Posterior vena cava (tissue), 2 donors: Measurements from ENCODE around the gene NLK. TPM values are rescaled to one million over a fixed set of nuclear protein-coding genes. Genes with fewer than 3 reads are reported as not detected.
"Not testable (repeated sequence)": the region's sequence is repeated elsewhere in the genome, so short reads cannot be mapped to it uniquely, and the experiment has no call there.

ENCODE experiments used
- DNase-seq: peaks from one replicate; pipeline ENCODE4 v3.0.0-alpha.2; 2020; ENCODE audit warnings: low spot score
- intact Hi-C, 2 donors: fragments of 100-400 bp; cut with DNase I; formaldehyde crosslinking; loops; one replicate each; pipeline versions ENCODE4 v1.14.1 to v1.14.2; 2022 to 2023
- total RNA-seq, 2 donors: library from RNA; stranded (reverse); fragmentation: NEBNext Ultra II Directional; extraction: Animal tissue kit (Norgen Biotek cat#: 25700); gene quantifications; one replicate each; pipeline ENCODE4 v1.2.1, GENCODE V29; 2021
- donor health status: DM: yes; HTN: yes; CAD: no.
- donor health status: DM: yes; HTN: yes; CAD: no.

Gene NLK
- total RNA-seq, 2 donors from 2014 or later = 13.1 to 13.6 TPM

DNA sequence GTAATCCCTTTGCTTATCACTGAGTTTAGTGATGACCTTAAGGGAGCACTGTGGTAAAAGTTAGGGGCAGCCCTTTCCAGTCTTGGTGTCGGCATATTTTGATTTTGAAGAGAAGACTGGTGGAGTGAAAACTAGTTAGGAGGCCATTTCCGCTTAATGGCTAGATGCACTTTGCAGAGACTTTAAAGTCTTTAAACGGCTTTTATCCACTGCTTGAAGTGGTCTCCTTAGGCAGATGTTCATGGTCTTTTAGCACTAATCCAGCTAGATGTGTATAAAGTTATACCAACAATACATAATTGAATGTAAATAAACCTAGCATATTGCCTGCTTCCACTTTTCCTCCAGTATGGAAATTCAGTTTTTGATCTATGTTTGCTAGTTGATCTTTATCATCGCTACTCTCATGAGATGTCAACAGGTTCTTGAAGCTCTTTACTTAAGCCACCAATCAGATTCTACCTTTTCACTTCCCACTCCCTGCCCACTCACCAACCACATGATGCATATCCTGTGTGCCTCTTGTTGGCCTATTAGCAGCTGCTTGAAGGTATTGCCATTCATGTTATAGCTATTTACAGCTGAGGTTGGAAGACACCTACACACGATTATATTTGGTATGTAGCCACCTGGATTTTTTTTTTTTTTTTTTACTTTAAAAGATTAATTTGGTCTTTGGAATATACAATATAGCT lies 132.0 kb downstream of the NLK start:
- intact Hi-C loops = loop anchor here in 1 of 2 donors (10.0 kb wide), 1 partner anchor 280 kb away; the partner anchor contains the start of gene LYRM9
- DNase-seq = no peak

DNA sequence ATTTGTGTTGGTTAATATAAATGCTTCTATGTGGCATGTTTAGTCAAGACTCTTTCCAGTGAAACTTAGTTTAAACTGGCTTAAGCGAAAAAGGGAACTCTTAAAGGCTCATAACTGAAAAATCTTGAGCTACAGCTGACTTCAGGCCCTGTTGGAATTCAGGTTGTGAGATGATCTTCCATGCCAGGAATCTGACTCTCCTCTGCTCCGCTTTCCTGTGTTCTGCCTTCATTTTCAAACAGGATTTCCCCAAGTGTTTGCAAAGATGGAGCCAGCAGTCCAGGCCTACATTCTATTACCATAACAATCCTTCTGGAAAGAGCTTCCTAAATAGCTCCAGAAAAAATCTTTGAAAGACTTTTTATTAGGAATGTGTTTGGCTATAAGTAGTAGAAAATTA lies 134.9 kb downstream of the NLK start:
- no peak for DNase-seq
- intact Hi-C loops = loop anchor here in 1 of 2 donors (10.0 kb wide), 1 partner anchor 283 kb away; the partner anchor contains the start of gene LYRM9

DNA sequence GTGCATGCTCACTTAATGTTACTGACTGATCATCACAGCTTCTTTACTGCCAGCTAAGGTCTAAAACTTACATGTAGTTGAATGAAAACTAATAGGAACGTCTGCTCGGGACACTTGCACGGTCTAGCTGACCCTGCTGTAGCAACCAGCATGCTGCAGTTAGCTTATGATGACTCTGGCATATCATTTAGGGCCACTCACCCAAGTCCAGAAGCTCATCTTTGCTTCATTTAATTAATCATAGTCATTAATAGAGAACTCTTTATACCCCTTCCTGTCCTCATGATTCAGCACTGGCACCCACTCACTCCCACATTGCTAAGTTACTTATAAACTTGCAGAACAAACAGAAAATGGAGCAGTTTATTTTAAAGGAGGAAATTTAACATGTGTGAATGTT lies 136.3 kb downstream of the NLK start:
- no peak for DNase-seq
- intact Hi-C loops = loop anchor here in 1 of 2 donors (10.0 kb wide), 1 partner anchor 284 kb away; the partner anchor contains the start of gene LYRM9

DNA sequence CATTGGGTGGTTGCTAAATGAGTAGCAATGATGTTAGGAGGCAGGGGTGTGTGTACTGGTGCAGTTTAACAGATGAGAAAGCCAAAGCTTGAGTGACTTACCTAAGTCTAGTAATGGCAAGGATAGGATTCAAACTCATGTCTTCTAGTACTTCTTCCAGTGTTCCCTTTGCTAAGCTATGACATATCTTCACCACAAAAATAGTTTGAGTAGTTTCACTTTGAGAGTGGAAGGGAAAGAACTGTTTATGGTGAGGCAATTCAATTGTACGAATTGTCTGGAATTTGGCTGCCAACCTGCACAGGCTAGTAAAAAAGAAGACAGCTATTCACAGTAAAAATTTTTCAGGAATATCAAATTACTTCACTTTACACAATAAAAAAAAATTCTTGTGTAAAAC lies 138.0 kb downstream of the NLK start:
- intact Hi-C loops = loop anchor here in 1 of 2 donors (1.0 kb wide), 1 partner anchor 24 kb away; no protein-coding TSS in a partner anchor
- no peak for DNase-seq

DNA sequence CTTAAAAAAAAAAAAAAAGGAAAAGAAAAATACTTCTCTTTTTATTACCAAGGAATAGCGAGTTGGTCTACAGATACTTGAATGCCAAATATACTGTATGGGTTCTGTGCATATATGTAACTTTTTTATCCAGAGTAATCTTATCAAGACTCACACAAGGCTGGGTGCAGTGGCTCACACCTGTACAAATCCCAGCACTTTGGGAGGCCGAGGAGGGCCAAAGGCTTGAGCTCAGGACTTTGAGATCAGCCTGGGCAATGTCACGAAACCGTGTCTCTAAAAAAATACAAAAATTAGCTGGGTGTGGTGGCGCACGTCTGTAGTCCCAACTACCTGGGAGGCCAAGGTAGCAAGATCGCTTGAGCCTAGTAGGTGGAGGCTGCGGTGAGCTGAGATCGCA lies 139.1 kb downstream of the NLK start:
- intact Hi-C loops = no loop called here
- DNase-seq = no peak

DNA sequence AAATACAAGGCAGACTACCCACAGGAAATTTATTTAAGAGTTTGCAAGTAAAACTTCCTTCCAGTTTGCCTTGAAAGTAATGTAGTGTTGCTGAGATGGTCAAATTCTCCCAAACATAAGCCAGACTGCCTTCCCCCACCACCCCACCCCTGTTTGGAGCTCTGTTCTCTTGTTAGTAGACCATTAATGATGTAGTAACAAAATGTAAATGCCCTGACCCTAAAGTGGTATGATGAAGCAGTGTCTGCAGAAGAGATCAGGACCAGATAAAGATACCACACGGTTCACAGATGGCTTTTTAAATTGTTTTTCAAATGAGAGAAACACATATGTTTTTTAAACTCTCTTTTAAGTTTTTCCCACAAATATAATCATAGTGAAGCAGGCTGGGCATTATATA lies 140.1 kb downstream of the NLK start:
- no peak for DNase-seq
- intact Hi-C loops = no loop called here

DNA sequence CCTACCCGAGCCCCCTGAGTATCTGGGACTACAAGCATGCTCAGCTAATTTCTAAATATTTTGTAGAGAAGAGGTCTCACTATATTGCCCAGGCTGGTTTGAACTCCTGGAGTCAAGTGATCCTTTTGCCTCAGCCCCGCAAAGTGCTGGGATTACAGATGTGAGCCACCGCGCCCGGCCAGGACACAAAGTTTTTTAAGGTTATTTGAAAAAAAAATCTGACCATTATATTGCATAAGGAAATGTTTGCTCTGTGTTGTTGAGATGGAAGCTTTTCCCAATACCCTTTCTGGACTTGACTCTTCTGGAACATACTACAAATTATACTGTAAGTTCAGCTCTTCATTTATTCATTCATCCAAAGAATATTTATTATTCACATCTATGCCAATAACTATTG lies 143.2 kb downstream of the NLK start:
- no peak for DNase-seq
- intact Hi-C loops = no loop called here

DNA sequence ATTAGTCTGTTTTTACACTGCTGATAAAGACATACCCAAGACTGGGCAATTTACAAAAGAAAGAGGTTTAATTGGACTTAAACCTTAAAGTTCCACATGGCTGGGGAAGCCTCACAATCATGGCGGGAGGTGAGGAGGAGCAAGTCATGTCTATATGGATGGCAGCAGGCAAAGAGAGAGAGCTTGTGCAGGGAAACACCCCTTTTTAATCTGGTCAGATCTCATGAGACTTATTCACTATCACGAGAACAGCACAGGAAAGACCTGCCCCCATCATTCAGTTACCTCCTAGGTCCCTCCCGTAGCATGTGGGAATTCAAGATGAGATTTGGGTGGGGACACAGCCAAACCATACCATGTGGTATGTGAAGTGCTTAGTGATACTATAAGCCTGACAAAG lies 144.0 kb downstream of the NLK start:
- intact Hi-C loops, DNase-seq: not testable (repeated sequence)

DNA sequence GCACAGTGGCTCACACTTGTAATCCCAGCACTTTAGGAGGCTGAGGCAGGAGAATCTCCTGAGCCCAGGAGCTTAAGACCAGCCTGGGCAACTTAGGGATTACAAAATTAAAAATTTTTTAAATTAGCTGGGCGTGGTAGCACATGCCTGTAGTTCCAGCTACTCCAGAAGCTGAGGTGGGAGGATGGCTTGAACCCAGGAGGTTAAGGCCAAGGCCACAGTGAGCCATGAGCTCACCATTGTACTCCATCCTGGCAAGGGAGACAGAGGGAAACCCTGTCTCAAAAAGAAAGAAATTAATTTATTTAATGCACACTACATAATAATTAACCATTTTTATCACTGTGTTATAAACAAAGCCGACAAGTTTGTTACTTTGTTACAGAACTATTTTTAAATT lies 145.5 kb downstream of the NLK start:
- intact Hi-C loops = no loop called here
- no peak for DNase-seq

DNA sequence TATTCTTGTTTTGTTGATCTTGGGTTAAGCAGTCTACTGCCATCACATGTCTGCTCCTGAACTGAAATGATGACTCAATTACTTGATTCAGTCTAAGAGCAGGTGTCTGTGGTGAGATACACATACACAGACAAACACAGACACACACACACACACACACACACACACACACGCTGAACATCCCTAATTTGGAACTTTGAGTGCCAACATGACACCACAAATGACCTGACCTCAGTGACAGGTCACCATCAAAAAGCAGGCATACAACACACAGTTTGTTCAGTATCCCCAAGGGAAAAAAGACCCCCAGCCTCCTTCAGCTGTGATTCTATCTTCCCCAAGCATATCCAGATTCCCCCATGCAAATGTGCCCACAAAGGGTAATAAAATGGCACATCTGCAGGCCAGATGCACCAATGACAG lies 146.4 kb downstream of the NLK start:
- intact Hi-C loops = no loop called here
- DNase-seq = no peak

DNA sequence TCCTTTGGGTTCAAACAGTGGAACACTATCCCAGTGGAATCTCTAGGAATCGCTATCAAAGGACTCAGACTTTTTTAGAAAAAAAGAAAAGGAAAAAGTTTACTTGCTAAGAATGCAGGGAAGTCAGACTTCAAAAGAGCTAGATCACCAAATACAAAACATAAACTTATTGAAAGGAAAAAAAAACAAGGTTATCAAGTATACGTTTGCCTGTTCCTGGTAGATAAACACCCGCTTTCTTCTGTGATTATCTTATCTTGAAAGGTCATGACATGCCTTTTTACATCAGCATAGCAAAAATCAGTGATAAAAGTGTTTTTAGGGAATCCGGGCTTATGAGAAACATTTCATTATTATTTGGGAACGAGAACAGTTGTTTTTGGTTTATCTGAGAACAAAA lies 147.2 kb downstream of the NLK start:
- intact Hi-C loops = no loop called here

DNA sequence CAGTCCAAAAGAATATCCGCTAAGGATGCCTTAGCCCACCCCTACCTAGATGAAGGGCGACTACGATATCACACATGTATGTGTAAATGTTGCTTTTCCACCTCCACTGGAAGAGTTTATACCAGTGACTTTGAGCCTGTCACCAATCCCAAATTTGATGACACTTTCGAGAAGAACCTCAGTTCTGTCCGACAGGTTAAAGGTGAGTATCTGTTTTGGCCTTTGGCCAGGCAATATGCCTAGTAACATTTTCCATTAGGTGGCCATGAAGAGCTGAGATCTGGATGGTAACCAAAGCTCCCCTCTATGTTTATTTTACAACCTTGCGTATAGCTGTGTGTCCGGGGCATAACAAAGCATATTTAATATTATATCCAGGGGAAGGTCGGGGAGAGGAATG lies 148.5 kb downstream of the NLK start:
- DNase-seq = no peak
- intact Hi-C loops = no loop called here

More for the DNA sequence above, 147.2 kb downstream of the NLK start:
- no peak for DNase-seq

DNA sequence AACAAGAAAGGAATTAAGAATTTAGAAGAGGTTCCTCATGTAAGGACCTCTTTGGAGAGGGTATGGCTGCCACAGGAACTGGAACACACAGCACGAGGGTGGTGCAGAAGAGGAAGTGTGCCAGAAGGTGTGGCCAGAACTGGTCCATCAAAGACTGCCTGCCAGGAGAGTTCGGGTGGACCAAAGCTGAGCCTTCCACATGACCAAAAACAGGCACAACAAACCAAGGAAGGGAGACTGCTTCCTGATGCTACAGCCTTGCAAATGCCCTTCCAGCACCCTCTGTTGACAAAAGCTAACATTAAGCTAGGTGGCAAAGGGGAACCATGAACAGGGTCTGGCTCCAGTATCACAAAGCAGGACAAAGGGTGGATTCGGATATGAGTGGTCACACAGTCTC lies 150.8 kb downstream of the NLK start:
- no peak for DNase-seq
- intact Hi-C loops = no loop called here

DNA sequence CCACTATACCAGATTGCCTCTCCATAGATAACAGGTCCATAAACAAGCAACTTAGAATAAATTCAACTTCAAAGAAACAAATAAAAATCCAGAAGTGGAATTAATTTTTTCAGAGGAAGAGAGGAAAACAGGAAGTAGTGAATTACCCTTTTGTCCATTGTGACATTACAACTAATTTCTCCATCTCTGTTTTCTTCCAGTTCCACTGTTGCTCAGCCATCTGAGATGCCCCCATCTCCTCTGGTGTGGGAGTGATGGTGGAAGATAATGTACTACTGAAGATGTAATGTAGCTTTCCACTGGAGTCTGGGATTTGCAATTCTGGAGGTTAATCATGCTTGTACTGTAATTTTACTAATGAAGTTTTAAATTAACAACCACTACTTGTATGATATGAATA lies 151.9 kb downstream of the NLK start:
- DNase-seq = no peak
- intact Hi-C loops = no loop called here

DNA sequence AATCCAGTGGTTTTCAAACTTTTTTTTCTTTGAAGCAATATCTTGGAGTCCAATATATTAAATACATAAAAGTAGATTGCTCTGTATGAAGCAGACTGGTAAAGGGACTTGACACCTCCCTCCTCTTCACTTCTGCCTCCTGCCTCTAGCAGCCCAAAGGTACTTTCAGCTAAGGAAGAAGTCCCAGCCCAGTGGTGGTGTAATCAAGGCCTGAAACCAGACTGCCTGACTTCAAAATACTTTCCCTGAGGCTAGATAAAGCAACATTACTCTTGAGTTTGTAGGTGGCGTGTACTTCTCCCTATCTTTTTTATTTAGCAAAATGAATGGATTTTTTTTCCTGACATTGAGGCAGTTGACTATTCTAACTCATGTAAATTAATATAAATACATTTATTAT lies 154.2 kb downstream of the NLK start:
- DNase-seq = no peak
- intact Hi-C loops = no loop called here

DNA sequence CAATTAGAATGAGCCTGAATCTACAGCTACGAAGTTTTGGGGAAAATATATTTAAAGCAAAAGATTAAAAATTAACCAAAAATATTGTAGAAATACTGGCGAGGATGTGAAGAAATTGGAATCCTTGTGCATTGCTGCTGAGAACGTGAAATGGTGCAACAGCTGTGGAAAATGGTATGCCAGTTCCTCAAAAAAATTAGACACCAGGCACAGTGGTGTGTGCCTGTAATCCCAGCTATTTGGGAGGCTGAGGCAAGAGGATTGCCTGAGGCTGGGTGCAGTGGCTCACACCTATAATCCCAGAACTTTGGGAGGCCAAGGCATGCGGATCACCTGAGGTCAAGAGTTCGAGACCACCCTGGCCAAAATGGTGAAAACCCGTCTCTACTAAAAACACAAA lies 156.6 kb downstream of the NLK start:
- intact Hi-C loops = no loop called here
- no peak for DNase-seq

DNA sequence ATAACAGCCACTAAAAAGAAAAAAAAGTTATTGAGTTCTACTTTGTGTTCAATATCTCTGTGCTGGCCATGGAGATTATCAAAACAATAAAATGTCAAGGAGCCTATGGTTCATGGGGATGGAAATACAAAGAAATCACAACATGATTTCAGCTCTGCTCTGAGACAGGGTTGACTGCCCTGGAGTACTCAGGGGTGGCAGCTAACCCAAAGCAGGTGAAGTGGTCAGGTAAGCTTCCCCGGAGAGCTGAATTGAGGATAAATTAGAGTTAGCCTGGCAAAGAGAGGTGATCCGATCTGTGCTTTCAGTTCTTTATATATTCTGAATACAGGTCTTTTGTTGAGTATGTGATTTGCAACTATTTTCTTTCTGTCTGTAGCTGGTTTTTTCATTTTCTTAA lies 157.3 kb downstream of the NLK start:
- no peak for DNase-seq
- intact Hi-C loops = loop anchor here in 1 of 2 donors (5.0 kb wide), 1 partner anchor 797 kb away; no protein-coding TSS in a partner anchor

DNA sequence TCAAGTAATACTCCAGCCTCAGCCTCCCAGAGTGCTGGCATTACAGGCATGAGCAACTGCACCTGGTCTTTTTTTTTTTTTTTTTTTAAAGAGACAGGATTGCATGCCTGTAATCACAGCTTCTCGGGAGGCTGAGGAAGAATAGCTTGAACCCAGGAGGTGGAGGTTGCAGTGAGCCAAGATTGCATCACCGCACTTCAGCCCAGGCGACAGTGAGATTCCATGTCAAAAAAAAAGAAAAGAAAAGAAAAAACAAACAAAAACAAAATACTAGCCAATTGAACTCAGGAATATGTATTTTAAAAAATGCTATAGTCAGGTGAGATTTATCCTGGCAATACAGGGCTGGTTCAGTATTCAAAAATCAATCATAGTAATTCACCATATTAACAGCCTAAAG lies 158.8 kb downstream of the NLK start:
- no peak for DNase-seq

DNA sequence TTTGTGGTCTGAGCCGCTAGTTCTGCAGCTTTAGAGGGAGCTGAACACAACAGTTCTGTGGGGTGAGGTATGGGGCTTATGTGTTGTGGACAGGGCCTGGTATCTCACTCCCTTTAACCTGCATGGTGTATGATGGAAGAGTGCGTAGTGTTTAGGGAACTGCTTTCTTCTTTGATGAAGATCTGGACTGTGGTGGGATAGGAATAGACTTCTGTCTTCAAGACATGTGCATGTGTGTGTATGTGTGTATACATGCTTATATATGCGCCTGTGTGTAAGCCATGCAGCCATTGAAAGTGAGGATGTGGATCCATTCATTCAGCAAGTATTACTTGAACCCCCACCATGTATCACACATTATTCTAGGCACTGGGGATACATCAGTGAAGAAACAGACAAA lies 161.8 kb downstream of the NLK start:
- intact Hi-C loops = loop anchor here in 1 of 2 donors (1.0 to 5.0 kb wide), 2 partner anchors 24 to 802 kb away; no protein-coding TSS in a partner anchor
- no peak for DNase-seq

More for the DNA sequence above, 158.8 kb downstream of the NLK start:
- intact Hi-C loops = loop anchor here in 1 of 2 donors (5.0 kb wide), 1 partner anchor 799 kb away; no protein-coding TSS in a partner anchor

DNA sequence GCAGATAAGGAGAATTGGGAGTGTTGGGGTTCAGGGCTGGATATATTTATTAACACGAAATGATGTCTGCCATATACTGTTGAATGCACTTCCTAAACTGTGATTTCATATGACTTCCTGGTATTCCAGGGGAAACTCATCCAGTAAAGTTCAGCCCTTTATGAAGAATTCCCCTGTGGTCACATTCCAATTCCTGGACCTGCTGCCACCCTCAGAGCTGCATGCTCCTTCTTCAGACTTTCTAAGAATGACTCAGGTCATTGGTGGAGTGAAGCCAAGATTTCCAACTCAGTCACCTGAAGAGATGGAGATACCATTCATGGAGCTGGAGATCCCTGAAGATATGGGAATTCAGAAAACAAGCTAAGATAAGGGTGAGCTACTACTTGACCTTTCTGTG lies 162.3 kb downstream of the NLK start:
- no peak for DNase-seq
- intact Hi-C loops = loop anchor here in 1 of 2 donors (1.0 to 5.0 kb wide), 2 partner anchors 24 to 802 kb away; no protein-coding TSS in a partner anchor

DNA sequence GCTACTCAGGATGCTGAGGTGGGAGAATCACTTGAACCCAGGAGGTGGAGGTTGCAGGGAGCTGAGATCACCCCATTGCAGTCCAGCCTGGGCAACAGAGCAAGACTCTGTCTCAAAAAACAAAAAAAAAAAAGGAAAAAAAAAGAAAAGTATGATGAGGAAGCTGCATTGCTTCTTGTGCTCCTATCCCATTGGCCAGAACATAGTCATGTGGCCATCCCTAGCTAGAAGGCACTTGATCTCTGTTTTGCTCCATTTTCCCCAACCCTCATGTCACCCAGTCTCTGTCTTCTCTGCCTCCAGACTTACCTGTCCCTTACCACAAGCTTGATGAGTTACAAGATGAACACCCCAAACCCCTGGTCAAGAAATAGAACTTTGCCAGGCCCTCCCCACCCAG lies 163.8 kb downstream of the NLK start:
- intact Hi-C loops = no loop called here
- DNase-seq = no peak
